Tongue (tissue), 2 donors: ENCODE results near the gene RLN3. TPM values are rescaled to one million over a fixed set of nuclear protein-coding genes. Genes with fewer than 3 reads are reported as not detected.
"Not testable (repeated sequence)": the region's sequence is repeated elsewhere in the genome, so short reads cannot be mapped to it uniquely, and the experiment has no call there.

Source experiments
- DNase-seq: peaks from one replicate; pipeline ENCODE4 v3.0.0-alpha.2; 2015
- total RNA-seq: library from RNA; depleted of rRNA; stranded (reverse); fragments of >200 nt; gene quantifications from one replicate; pipeline ENCODE4 v1.2.3, GENCODE V29; 2014

RLN3 gene
- total RNA-seq, 1 donor from 2014 or later: not detected

GRCh38 chr19:13995017-13995728, 32.8 kb upstream of the RLN3 start:
- DNase-seq: no peak

- DNase-seq: no peak
Observed at GRCh38 chr19:13995878-13996765, 31.8 kb upstream of the RLN3 start.

GRCh38 chr19:13996928-13997630, 30.9 kb upstream of the RLN3 start:
- no peak for DNase-seq

GRCh38 chr19:13997631-13997962, 30.4 kb upstream of the RLN3 start:
- DNase-seq: no peak

- DNase-seq: no peak
Observed at GRCh38 chr19:13998426-13998825, 29.5 kb upstream of the RLN3 start.

- DNase-seq: no peak
Observed at GRCh38 chr19:13999085-13999484, 28.9 kb upstream of the RLN3 start.

- no peak for DNase-seq
Observed at GRCh38 chr19:14000691-14001375, 27.1 kb upstream of the RLN3 start.

- DNase-seq: no peak
Observed at GRCh38 chr19:14002571-14003250, 25.2 kb upstream of the RLN3 start.

- no peak for DNase-seq
Observed at GRCh38 chr19:14003251-14004055, 24.5 kb upstream of the RLN3 start.

GRCh38 chr19:14004619-14005348, 23.2 kb upstream of the RLN3 start:
- DNase-seq: peak; percentile 27

GRCh38 chr19:14005349-14006084, 22.4 kb upstream of the RLN3 start:
- DNase-seq: peak; percentile 95

GRCh38 chr19:14006085-14006765, 21.7 kb upstream of the RLN3 start, which contains the start of gene RFX1:
Gene RFX1 (minus strand): TSS chr19:14006320. CDS start chr19:13993843, 12,477 bp downstream.
- peak; percentile 100 for DNase-seq

- no peak for DNase-seq
Observed at GRCh38 chr19:14006766-14007562, 21.0 kb upstream of the RLN3 start.

- no peak for DNase-seq
Observed at GRCh38 chr19:14012378-14012915, 15.5 kb upstream of the RLN3 start.

- DNase-seq: no peak
Observed at GRCh38 chr19:14015524-14016035, 12.4 kb upstream of the RLN3 start.

GRCh38 chr19:14019100-14019499, 8.8 kb upstream of the RLN3 start:
- no peak for DNase-seq

GRCh38 chr19:14019739-14020138, 8.2 kb upstream of the RLN3 start:
- not testable (repeated sequence) for DNase-seq
